Caco-2 (cell line): Measurements from ENCODE around the gene KLK11. TPM values are rescaled to one million over a fixed set of nuclear protein-coding genes. Genes with fewer than 3 reads are reported as not detected.

Source experiments
- BruUV-seq: library from RNA; stranded (reverse); fragments of 400-500 nt; replicated peaks from 2 replicates; lab custom pipeline; 2021; lab: Mats Ljungman, UMichigan
- CTCF ChIA-PET: fragments of 300-600 bp; sonication (Branson Sonifier 250); formaldehyde crosslinking; loops from one replicate; lab custom pipeline; 2022; ENCODE audit warnings: antibody characterized with exemption; lab: Charles Lee
- POLR2A ChIA-PET: fragments of 300-600 bp; sonication (Branson Sonifier 250); formaldehyde crosslinking; loops from one replicate; lab custom pipeline; 2022; ENCODE audit warnings: antibody characterized with exemption; lab: Charles Lee
- DNase-seq, 2 experiments: peaks; one replicate each; pipeline versions ENCODE4 v3.0.0 to v3.0.0-alpha.2; 2020 to 2022
- H3K27me3 ChIP-seq: replicated peaks from 2 replicates; pipeline ENCODE4 v1.6.0; 2011; ENCODE audit warnings: low read length; ENCODE audit not compliant: control insufficient read depth, insufficient read depth
- H3K36me3 ChIP-seq: 2 replicates; pipeline ENCODE4 v1.5.1; 2011; ENCODE audit warnings: low read length; ENCODE audit not compliant: control insufficient read depth, insufficient read depth
- H3K4me1 ChIP-seq: fragments of 250-450 bp; sonication (Bioruptor Pico); 2 replicates; pipeline ENCODE4 v1.5.1; 2020; ENCODE audit warnings: mild to moderate bottlenecking
- H3K4me3 ChIP-seq: 2 replicates; pipeline ENCODE4 v1.5.1; 2011; ENCODE audit warnings: low read depth, mild to moderate bottlenecking, control low read depth, low read length
- H3K9me3 ChIP-seq: fragments of 250-450 bp; sonication (Bioruptor Pico); 2 replicates; pipeline ENCODE4 v1.5.1; 2020; ENCODE audit warnings: mild to moderate bottlenecking, moderate library complexity
- H3K27ac Mint-ChIP-seq: one replicate; pipeline ENCODE4 v1.8.0; 2022; ENCODE audit warnings: mixed read lengths; ENCODE audit not compliant: unreplicated experiment
- H3K27me3 Mint-ChIP-seq: one replicate; pipeline ENCODE4 v1.8.0; 2022; ENCODE audit warnings: mixed read lengths; ENCODE audit not compliant: insufficient read depth, unreplicated experiment
- H3K36me3 Mint-ChIP-seq: one replicate; pipeline ENCODE4 v1.8.0; 2022; ENCODE audit warnings: mild to moderate bottlenecking, mixed read lengths; ENCODE audit not compliant: insufficient read depth, unreplicated experiment
- H3K4me1 Mint-ChIP-seq: one replicate; pipeline ENCODE4 v1.8.0; 2022; ENCODE audit warnings: low read depth, mixed read lengths; ENCODE audit not compliant: unreplicated experiment
- H3K4me3 Mint-ChIP-seq: one replicate; pipeline ENCODE4 v1.8.0; 2022; ENCODE audit warnings: mild to moderate bottlenecking, moderate library complexity, mixed read lengths; ENCODE audit not compliant: unreplicated experiment
- H3K9me3 Mint-ChIP-seq: one replicate; pipeline ENCODE4 v1.8.0; 2022; ENCODE audit warnings: mixed read lengths; ENCODE audit not compliant: unreplicated experiment
- intact Hi-C: fragments of 100-400 bp; cut with micrococcal nuclease; formaldehyde crosslinking; loops from one replicate; pipeline ENCODE4 v1.10.0; 2022; ENCODE audit not compliant: unreplicated experiment
- total RNA-seq: library from RNA; stranded (reverse); gene quantifications from 2 replicates; pipeline ENCODE4 v1.2.3, GENCODE V29; 2022
- TF ChIP-seq, protein P1 (sequence below), 2 experiments: fragments of 200-600 bp in 1 of 2; IDR thresholded peaks; 1 replicate in 1 of 2; 2 replicates in 1 of 2; pipeline versions ENCODE4 v1.5.1 to v1.8.0; 2011 to 2022; ENCODE audit warnings: antibody characterized with exemption in 1 of 2, control low read depth in 1 of 2, inconsistent platforms in 1 of 2, low read depth in 1 of 2, low read length in 1 of 2, mild to moderate bottlenecking in 1 of 2, moderate library complexity in 1 of 2; ENCODE audit not compliant: insufficient read depth in 1 of 2, severe bottlenecking in 1 of 2, unreplicated experiment in 1 of 2

The KLK11 gene
- total RNA-seq, 1 experiment from 2014 or later = not detected

- Mint-ChIP-seq H3K27me3 (peaks cover 29% of the 10 kb centered on the region), H3K4me1 (no peaks in the 10 kb centered on the region), H3K9me3 (peaks cover 13% of the 10 kb centered on the region), H3K36me3 (no peaks in the 10 kb centered on the region), H3K27ac (no peak overlapping the region), H3K4me3 (no peak overlapping the region)
- Histone ChIP-seq H3K9me3 (no peaks in the 10 kb centered on the region), H3K27me3 (no peaks in the 10 kb centered on the region), H3K4me1 (no peaks in the 10 kb centered on the region), H3K36me3 (no peaks in the 10 kb centered on the region), H3K4me3 (no peak overlapping the region)
- ChIA-PET CTCF (no interaction called here), POLR2A (no interaction called here)
- no TSS peak for BruUV-seq
- intact Hi-C loops = no loop called here
- no peak for DNase-seq
- TF ChIP-seq, protein P1, sequence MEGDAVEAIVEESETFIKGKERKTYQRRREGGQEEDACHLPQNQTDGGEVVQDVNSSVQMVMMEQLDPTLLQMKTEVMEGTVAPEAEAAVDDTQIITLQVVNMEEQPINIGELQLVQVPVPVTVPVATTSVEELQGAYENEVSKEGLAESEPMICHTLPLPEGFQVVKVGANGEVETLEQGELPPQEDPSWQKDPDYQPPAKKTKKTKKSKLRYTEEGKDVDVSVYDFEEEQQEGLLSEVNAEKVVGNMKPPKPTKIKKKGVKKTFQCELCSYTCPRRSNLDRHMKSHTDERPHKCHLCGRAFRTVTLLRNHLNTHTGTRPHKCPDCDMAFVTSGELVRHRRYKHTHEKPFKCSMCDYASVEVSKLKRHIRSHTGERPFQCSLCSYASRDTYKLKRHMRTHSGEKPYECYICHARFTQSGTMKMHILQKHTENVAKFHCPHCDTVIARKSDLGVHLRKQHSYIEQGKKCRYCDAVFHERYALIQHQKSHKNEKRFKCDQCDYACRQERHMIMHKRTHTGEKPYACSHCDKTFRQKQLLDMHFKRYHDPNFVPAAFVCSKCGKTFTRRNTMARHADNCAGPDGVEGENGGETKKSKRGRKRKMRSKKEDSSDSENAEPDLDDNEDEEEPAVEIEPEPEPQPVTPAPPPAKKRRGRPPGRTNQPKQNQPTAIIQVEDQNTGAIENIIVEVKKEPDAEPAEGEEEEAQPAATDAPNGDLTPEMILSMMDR (IDR thresholded peaks at IDR 0.05; ENCODE audit: insufficient read depth in 1 of 2, low read depth in 1 of 2, low read length in 1 of 2, severe bottlenecking in 1 of 2, unreplicated experiment in 1 of 2) = no peak
Observed at GRCh38 chr19:51060336-51060735, 33.9 kb upstream of the KLK11 start.

- POLR2A ChIA-PET = no interaction called here
- no peaks in the 10 kb centered on the region for H3K4me1 ChIP-seq
- H3K9me3 ChIP-seq = no peaks in the 10 kb centered on the region
- BruUV-seq = no TSS peak
- no peaks in the 10 kb centered on the region for H3K36me3 Mint-ChIP-seq
- no peak overlapping the region for H3K4me3 ChIP-seq
- no peak overlapping the region for H3K4me3 Mint-ChIP-seq
- no peaks in the 10 kb centered on the region for H3K36me3 ChIP-seq
- H3K27ac Mint-ChIP-seq = no peak overlapping the region
- intact Hi-C loops = no loop called here
- no peak for DNase-seq
- TF ChIP-seq, protein P1 (IDR thresholded peaks at IDR 0.05; ENCODE audit: insufficient read depth in 1 of 2, low read depth in 1 of 2, low read length in 1 of 2, severe bottlenecking in 1 of 2, unreplicated experiment in 1 of 2) = no peak
- no peaks in the 10 kb centered on the region for H3K27me3 ChIP-seq
- H3K4me1 Mint-ChIP-seq = no peaks in the 10 kb centered on the region
- H3K9me3 Mint-ChIP-seq = peaks cover 13% of the 10 kb centered on the region
- CTCF ChIA-PET = no interaction called here
- H3K27me3 Mint-ChIP-seq = peaks cover 31% of the 10 kb centered on the region
Observed at GRCh38 chr19:51059715-51060114, 33.3 kb upstream of the KLK11 start.

GRCh38 chr19:51055866-51056265, 29.4 kb upstream of the KLK11 start:
- ChIA-PET CTCF (no interaction called here), POLR2A (no interaction called here)
- H3K9me3 ChIP-seq = no peaks in the 10 kb centered on the region
- no peaks in the 10 kb centered on the region for H3K36me3 Mint-ChIP-seq
- no peaks in the 10 kb centered on the region for H3K36me3 ChIP-seq
- H3K27ac Mint-ChIP-seq = no peak overlapping the region
- no peaks in the 10 kb centered on the region for H3K4me1 ChIP-seq
- no peaks in the 10 kb centered on the region for H3K27me3 ChIP-seq
- H3K4me1 Mint-ChIP-seq = no peaks in the 10 kb centered on the region
- no peak overlapping the region for H3K4me3 Mint-ChIP-seq
- no TSS peak for BruUV-seq
- TF ChIP-seq, protein P1 (IDR thresholded peaks at IDR 0.05; ENCODE audit: insufficient read depth in 1 of 2, low read depth in 1 of 2, low read length in 1 of 2, severe bottlenecking in 1 of 2, unreplicated experiment in 1 of 2) = no peak
- intact Hi-C loops = no loop called here
- DNase-seq = no peak
- peaks cover 3% of the 10 kb centered on the region for H3K9me3 Mint-ChIP-seq
- peaks cover 33% of the 10 kb centered on the region for H3K27me3 Mint-ChIP-seq
- H3K4me3 ChIP-seq = no peak overlapping the region
